ENCODE data around the gene TRMT10A.
"Not testable (repeated sequence)": the region's sequence is repeated elsewhere in the genome, so short reads cannot be mapped to it uniquely, and the experiment has no call there.

Gene TRMT10A

DNA sequence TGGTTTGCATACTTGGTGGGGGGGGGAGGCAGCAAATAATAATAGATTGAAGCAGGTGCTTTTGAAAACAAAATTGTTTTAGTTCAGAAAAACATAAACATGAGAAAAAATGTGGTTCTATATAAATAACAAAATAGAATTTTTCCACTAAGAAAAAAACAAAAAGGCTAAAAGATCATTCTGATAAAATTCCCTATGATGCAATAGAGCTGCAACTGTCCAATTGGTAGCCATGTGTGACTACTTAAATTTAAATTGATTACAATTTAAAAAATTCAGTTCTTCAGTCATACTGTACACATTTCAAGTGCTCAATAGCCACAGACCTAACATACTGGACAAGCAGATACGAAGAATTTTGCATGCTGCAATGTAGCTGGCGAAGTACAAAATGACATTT lies 11.0 kb downstream of the TRMT10A start:
- DNase-seq (ENCODE audit: low read depth) = no peak

DNA sequence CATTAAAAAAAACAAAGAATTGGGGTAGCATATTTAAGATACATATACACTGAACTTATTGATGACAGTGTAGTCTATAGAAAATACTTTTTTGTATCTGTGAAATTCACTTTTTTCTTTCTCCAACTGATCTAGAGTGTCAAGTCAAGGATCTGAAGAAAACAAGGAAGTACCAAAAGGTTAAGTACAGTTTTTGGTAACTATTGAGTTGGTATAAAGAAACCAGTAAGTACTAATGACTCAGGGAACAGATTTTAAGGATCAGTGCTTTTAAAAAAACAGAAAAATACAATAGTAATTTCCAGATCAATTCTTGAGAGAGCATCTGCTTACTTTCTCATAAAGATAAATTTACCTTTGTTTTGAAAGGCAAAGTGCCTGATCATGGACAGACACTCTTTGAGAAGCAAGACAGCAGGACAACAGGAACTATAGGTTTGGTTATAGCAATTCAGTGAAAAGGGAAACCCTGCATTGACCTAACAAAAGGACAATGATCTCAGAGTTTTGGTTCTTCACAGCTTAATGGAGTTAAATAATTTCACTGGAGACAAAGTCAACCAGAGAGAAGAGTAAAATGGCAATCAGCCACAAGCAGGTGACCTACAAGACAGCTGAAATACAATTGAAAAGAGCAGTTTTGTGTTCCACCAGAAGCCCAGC lies 23.4 kb downstream of the TRMT10A start:
- no peak for DNase-seq (ENCODE audit: low read depth)

DNA sequence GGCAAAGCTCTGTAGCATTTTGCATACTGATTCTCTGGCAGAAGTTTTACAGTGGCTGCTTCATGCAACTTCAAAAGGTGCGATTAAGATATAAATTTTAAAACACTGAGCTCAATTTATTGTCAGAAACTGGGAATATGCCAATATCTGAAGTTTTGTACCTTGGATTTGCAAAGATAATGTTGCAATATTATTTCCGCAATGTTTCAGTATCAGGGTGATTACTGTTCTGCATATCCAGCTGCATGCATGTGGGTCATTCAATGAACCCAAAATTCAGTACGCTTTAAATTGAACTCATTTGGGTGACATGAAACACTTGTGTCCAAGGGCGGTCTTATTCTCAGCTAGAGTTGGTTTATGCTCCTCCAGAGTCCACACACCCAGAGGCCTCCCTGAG lies 26.2 kb downstream of the TRMT10A start:
- no peak for DNase-seq (ENCODE audit: low read depth)

DNA sequence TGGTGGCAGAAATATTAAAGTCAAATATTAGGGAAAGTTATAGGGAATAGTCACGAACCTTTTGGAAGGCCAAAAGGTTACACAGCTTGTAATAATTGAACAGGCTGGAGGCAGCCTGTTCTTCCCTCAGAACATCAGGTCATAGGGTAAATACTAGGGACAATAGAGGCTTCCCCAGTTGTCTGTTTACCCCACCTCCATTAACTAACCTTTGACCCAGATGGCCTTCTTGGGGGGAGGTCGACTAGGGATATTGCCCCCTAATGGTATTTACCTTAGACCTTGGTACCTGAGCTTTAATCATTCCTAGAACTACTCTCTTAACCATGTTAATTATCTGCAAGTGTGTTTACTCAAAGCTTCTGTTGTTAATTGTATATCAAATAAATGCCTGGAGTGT lies 27.0 kb downstream of the TRMT10A start:
- DNase-seq (ENCODE audit: low read depth) = no peak

DNA sequence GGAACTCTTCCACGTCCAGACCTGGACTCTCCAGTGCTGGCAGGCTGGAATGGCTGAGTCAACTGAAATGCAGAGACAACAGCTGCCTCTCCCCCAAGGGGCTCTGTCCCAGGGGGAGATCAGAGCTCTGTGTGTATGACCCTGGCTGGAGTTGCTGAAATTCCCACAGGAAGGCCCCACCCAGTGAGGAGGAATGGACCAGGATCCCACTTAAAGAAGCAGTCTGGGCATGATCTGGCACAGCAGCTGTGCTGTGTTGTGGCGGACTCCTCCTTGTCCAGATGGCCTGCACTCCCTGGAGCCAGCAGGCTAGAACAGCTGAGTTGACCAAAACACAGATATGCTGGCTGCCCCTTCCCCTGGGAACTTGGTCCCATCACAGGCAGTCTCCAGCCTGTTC lies 27.6 kb downstream of the TRMT10A start:
- DNase-seq (ENCODE audit: low read depth) = no peak

DNA sequence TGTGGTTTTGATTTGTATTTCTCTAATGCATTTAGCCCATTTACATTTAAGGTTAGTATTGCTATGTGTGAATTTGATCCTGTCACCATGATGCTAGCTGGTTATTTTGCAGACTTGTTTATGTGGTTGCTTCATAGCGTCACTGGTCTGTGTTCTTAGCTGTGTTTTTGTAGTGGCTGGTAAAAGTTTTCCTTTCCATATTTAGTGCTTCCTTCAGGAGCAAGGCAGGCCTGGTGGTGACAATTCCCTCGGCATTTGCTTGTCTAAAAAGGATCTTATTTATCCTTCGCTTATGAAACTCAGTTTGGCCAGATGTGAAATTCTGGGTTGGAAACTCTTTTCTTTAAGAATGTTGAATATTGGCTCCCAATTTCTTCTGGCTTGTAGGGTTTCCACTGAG lies 29.1 kb downstream of the TRMT10A start:
- DNase-seq (ENCODE audit: low read depth) = not testable (repeated sequence)

DNA sequence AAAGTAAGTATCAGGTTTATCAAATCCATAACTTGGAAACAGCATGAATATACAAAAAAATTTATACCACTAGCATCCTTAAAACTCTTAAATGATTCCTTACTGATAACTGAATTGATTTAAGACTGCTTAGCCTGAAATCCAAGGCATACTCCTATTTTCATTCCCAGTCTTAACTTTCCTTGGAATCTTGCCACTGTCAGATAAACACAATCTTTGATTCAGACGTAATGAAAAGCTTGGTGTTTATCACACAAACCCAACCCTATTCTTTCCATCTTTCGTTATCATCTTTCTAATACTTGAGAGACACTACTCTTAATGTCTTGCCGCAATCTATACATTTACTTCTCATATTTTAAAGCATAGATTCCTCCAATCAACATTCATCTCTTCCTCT lies 33.9 kb downstream of the TRMT10A start:
- no peak for DNase-seq (ENCODE audit: low read depth)

DNA sequence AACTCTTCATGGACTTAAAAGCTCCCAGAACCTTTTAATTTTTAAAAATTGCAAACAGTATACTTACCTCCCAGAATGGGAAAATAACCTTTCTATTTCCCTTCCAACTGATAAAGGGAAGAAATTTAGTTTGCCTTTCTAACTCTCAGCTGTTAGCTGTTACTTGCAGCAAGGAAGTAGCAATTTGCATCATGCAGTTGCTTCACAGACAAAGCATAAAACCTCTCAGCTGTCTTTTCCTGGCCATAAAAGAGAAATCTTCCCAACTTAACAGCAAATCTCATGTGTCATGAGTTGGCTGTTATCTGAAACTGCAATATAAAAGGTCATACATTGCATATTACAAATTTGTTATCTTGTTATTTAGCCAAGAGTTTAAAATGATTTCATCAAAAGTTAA lies 34.6 kb downstream of the TRMT10A start:
- DNase-seq (ENCODE audit: low read depth) = no peak

DNA sequence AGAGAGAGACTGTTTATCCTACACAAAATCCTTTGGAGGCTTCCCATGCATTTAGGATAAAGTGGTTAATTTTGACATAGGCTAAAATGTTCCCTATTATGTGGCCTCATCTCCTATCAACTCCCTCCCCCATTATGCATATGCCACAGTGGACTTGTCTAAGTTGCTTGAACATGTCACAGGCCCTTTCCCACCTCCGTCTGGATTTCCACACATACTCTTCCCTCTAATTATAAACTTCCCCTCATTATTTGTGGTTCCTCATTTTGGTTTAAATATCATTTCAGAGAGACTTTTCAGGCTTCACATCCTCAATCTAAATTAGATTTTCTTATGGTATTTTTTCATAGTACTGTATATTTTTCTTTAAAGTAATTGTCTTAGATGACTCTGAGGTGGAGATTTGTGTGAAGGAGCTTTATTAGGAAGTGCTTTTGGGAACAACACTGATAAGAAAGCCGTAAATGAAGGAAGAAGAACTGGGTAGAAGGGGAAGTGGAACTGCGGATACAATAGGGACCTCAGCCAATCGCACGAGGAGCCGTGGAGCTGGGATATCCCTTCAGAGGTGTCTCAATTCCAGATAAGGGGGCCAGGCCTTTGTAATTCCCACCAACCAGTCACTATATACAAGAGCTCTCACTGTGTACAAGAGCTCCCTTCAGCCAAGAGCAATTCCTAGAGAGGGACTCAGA lies 45.1 kb downstream of the TRMT10A start:
- DNase-seq (ENCODE audit: low read depth) = no peak

DNA sequence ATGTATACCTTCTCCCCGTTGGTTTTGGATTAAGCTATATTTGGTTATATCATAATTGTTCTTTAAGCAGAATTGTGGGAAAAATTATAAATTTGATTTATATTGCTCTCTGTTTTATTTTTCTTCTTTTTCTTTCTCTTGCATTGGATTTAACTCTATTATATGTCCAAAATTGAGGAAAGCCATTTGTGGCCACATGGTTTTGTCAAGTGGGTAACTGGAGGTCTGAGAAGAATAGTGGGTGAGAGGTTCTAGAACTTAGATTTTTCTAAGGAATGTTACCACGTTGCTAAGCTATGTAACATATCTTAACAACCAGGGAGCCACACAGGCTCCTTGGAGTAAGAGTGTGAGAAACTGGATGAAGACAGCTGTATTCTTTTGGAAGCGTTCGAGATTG lies 53.1 kb downstream of the TRMT10A start, which contains the start of gene C4orf17:
TSS of gene C4orf17 (plus strand) at position 301 of the 400 bp plus-strand sequence. CDS start 2,061 bp downstream, outside the sequence.
- DNase-seq (ENCODE audit: low read depth) = no peak

DNA sequence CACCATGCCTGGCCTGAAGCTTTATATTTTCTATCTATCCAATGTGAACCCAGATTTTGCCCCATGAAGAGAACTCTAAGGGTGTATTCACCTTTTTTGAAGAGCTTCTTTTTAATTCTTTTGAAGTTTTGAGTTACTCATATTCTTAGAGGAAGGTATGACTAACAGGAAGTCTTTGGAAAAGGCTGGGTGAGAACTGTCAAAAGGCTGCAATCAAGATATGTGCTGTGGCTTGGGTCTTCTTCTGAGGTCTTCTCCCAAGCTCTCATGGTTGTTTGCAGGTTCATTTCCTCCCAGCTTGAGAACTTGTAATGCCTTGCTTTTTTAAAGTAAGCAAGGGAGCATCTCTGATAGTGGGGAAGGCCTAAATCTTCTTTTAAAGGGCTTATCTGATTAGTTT lies 56.1 kb downstream of the TRMT10A start:
- DNase-seq (ENCODE audit: low read depth) = no peak

DNA sequence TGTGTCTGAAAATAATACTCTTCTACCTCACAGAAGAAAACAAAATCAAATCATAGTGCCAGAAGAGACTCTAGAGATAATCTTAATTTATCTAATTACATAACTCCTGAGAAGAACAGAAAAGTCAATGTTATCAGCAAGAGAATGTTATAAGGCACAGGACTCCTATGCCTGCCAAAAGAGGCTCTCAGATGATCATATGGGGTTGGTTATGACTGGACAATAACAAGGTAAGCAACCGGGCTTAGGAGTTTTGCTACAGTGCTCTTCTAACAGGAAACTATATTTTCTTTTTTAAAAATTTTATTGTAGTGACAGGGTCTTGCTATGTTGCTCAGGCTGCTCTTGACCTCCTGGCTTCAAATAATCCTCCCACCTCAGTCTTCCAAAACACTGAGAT lies 56.5 kb downstream of the TRMT10A start:
- DNase-seq (ENCODE audit: low read depth) = no peak

DNA sequence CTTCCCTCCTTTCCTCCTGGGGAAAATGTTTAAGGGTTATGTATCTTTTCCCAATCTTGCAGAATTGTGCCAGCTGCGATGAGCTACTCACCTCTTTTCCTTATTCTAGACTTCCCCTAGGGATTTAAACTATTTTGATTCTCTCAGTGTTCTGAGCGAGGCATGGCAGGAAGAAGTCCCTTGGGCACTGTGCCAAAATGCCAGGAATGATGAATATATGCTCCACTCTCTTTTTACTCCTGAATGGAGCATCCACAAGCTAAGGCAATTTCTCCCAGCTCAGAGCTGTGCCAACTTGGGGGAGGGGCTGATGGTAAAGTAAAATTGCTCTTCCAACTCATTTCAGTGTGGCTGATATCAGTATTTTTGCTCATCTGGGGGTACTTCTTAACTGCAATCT lies 57.1 kb downstream of the TRMT10A start:
- DNase-seq (ENCODE audit: low read depth) = no peak

DNA sequence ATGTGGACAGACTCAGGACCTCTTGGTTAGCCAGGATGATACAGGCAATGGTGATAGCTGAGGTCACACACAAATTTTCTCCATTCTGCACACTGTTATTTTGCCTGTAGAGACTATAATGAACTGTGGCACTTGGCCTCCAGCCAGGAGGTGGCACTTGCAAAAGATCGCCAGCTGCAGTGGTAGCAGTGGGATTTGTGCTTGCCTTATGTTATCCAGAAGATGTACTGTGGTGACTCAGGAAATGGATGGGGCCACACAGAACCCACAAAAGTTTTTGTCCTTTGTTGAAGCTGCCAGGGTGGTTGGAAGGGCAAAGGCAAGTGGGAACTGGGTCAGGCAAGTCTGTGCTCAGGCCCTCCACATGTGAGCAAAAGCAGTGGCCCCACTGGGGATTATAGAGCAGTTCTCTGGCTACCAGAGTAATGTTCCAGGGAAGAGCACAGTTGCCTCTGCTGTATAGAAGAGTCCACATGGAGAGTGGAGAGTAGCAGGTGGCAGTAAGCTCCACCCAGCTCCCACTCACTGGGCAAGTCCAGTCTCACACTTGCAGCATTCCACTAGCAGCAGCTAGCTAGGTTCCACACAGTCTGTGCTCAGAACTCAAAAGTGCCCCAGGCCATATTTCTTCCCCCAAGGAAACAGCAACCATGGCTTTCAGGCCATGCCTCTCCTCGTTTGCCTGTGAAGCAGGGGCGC lies 58.9 kb downstream of the TRMT10A start:
- no peak for DNase-seq (ENCODE audit: low read depth)

Measured in stromal cell of bone marrow (primary cell).